PC-3 (cell line): Measurements from ENCODE around the gene CACNA1A.

Experiments used
- EZH2 ChIP-seq: fragments of 300-600 bp; sonication (generic); IDR thresholded peaks from one replicate; pipeline ENCODE4 v1.6.1; 2017; ENCODE audit warnings: antibody characterized with exemption, mild to moderate bottlenecking, low read length; ENCODE audit not compliant: unreplicated experiment
- TF ChIP-seq, protein P1 (sequence below): fragments of 300-600 bp; sonication (generic); conservative IDR thresholded peaks from 2 replicates; pipeline ENCODE4 v1.5.1; 2017; ENCODE audit warnings: antibody characterized with exemption, low read depth, mild to moderate bottlenecking, low read length

DNA sequence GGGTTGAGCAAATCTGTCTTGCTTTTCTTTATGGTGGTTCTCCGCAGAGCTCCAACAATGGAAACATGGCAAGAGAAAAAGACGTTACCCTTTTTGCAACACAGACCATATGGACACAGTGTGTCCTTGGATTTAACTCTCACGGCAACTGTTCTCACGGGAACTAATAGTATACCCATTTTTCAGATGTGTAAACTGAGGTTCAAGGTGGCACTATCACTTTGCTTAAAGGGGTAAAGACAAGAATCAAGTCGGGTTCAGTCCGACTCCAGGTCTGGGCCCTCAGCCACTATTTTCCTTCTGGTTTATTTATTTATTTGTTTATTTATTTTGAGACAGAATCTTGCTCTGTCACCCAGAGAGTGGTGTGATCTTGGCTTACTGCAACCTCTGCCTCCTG, 176.0 kb downstream of the CACNA1A start:
- TF ChIP-seq, protein P1, sequence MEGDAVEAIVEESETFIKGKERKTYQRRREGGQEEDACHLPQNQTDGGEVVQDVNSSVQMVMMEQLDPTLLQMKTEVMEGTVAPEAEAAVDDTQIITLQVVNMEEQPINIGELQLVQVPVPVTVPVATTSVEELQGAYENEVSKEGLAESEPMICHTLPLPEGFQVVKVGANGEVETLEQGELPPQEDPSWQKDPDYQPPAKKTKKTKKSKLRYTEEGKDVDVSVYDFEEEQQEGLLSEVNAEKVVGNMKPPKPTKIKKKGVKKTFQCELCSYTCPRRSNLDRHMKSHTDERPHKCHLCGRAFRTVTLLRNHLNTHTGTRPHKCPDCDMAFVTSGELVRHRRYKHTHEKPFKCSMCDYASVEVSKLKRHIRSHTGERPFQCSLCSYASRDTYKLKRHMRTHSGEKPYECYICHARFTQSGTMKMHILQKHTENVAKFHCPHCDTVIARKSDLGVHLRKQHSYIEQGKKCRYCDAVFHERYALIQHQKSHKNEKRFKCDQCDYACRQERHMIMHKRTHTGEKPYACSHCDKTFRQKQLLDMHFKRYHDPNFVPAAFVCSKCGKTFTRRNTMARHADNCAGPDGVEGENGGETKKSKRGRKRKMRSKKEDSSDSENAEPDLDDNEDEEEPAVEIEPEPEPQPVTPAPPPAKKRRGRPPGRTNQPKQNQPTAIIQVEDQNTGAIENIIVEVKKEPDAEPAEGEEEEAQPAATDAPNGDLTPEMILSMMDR, result no peak
- no peak for TF ChIP-seq EZH2
